H9 (cell line): ENCODE measurements around the gene ANGPTL1. TPM values are rescaled to one million over a fixed set of nuclear protein-coding genes. Genes with fewer than 3 reads are reported as not detected.

Experiments used
- DNase-seq: peaks from one replicate; pipeline ENCODE4 v3.0.0-alpha.2; 2017
- H2AFZ ChIP-seq: one replicate; pipeline ENCODE4 v1.6.1; 2013; ENCODE audit warnings: mild to moderate bottlenecking, low read length, control low read depth, moderate library complexity
- H2AK5ac ChIP-seq: 2 replicates; pipeline ENCODE4 v1.6.1; 2013; ENCODE audit warnings: low read length, control low read depth, mixed read lengths; ENCODE audit not compliant: insufficient read length
- H2BK120ac ChIP-seq: one replicate; pipeline ENCODE4 v1.6.1; 2013; ENCODE audit warnings: low read depth, mild to moderate bottlenecking, low read length, control low read depth, inconsistent platforms; ENCODE audit not compliant: poor library complexity, severe bottlenecking
- H2BK12ac ChIP-seq: 2 replicates; pipeline ENCODE4 v1.6.1; 2013; ENCODE audit warnings: low read length, control low read depth, mixed read lengths, low read depth; ENCODE audit not compliant: insufficient read length
- H2BK15ac ChIP-seq: 2 replicates; pipeline ENCODE4 v1.6.1; 2013; ENCODE audit warnings: low read depth, low read length, control low read depth
- H2BK20ac ChIP-seq: one replicate; pipeline ENCODE4 v1.6.1; 2013; ENCODE audit warnings: low read depth, mild to moderate bottlenecking, low read length, control low read depth, inconsistent platforms; ENCODE audit not compliant: poor library complexity, severe bottlenecking
- H2BK5ac ChIP-seq: 2 replicates; pipeline ENCODE4 v1.6.1; 2013; ENCODE audit warnings: low read length, control low read depth, mixed read lengths; ENCODE audit not compliant: insufficient read length
- H3K14ac ChIP-seq: 2 replicates; pipeline ENCODE4 v1.6.1; 2013; ENCODE audit warnings: low read length, control low read depth; ENCODE audit not compliant: insufficient read depth
- H3K18ac ChIP-seq: 2 replicates; pipeline ENCODE4 v1.6.1; 2013; ENCODE audit warnings: low read depth, mild to moderate bottlenecking, mixed read lengths, low read length, control low read depth; ENCODE audit not compliant: insufficient read length
- H3K23ac ChIP-seq: 2 replicates; pipeline ENCODE4 v1.6.1; 2013; ENCODE audit warnings: low read length, control low read depth, mixed read lengths, low read depth; ENCODE audit not compliant: insufficient read length
- H3K23me2 ChIP-seq: 2 replicates; pipeline ENCODE4 v1.6.1; 2013; ENCODE audit warnings: low read depth, mild to moderate bottlenecking, mixed read lengths, low read length, control low read depth; ENCODE audit not compliant: insufficient read length, poor library complexity, severe bottlenecking
- H3K27ac ChIP-seq: 2 replicates; pipeline ENCODE4 v1.5.1; 2013; ENCODE audit warnings: low read length, control low read depth, mixed read lengths, low read depth; ENCODE audit not compliant: insufficient read length
- H3K27me3 ChIP-seq: 2 replicates; pipeline ENCODE4 v1.6.1; 2013; ENCODE audit warnings: low read length, control low read depth, inconsistent platforms; ENCODE audit not compliant: insufficient read depth
- H3K4ac ChIP-seq: 2 replicates; pipeline ENCODE4 v1.6.1; 2013; ENCODE audit warnings: low read depth, mild to moderate bottlenecking, control low read depth, inconsistent platforms, low read length, moderate library complexity
- H3K4me1 ChIP-seq: 2 replicates; pipeline ENCODE4 v1.6.1; 2013; ENCODE audit warnings: low read length, control low read depth, inconsistent platforms; ENCODE audit not compliant: insufficient read depth
- H3K4me2 ChIP-seq: 2 replicates; pipeline ENCODE4 v1.6.1; 2013; ENCODE audit warnings: low read length, control low read depth, mixed read lengths; ENCODE audit not compliant: insufficient read length, insufficient read depth
- H3K56ac ChIP-seq: 2 replicates; pipeline ENCODE4 v1.6.1; 2013; ENCODE audit warnings: low read depth, mild to moderate bottlenecking, mixed read lengths, low read length, control low read depth; ENCODE audit not compliant: insufficient read length
- H3K79me1 ChIP-seq: 2 replicates; pipeline ENCODE4 v1.6.1; 2013; ENCODE audit warnings: low read depth, mild to moderate bottlenecking, moderate library complexity, low read length, control low read depth, inconsistent platforms; ENCODE audit not compliant: insufficient read depth, poor library complexity, severe bottlenecking
- H3K79me2 ChIP-seq: 2 replicates; pipeline ENCODE4 v1.6.1; 2013; ENCODE audit warnings: low read length, control low read depth, inconsistent platforms; ENCODE audit not compliant: insufficient read depth
- H3K9ac ChIP-seq: 2 replicates; pipeline ENCODE4 v1.6.1; 2013; ENCODE audit warnings: low read length, control low read depth, mixed read lengths; ENCODE audit not compliant: insufficient read length; ENCODE audit errors: extremely low read depth
- H3K9me3 ChIP-seq: one replicate; pipeline ENCODE4 v1.6.1; 2013; ENCODE audit warnings: low read depth, low read length, inconsistent platforms; ENCODE audit not compliant: control insufficient read depth
- H3T11ph ChIP-seq: one replicate; pipeline ENCODE4 v1.6.1; 2013; ENCODE audit warnings: mild to moderate bottlenecking, low read length, control low read depth, inconsistent platforms
- H4K20me1 ChIP-seq: one replicate; pipeline ENCODE4 v1.6.1; 2013; ENCODE audit not compliant: control insufficient read depth, insufficient read length, insufficient read depth
- H4K5ac ChIP-seq: 2 replicates; pipeline ENCODE4 v1.6.1; 2013; ENCODE audit warnings: low read depth, mild to moderate bottlenecking, mixed read lengths, low read length, control low read depth; ENCODE audit not compliant: insufficient read length
- H4K8ac ChIP-seq: replicated peaks from 2 replicates; pipeline ENCODE4 v1.6.1; 2013; ENCODE audit warnings: low read length, control low read depth, mixed read lengths, low read depth; ENCODE audit not compliant: insufficient read length
- H4K91ac ChIP-seq: 2 replicates; pipeline ENCODE4 v1.6.1; 2013; ENCODE audit warnings: low read depth, mild to moderate bottlenecking, moderate library complexity, mixed read lengths, low read length, control low read depth; ENCODE audit not compliant: insufficient read length
- H3K27ac Mint-ChIP-seq, 3 experiments: 2 replicates in 2 of 3; 3 replicates in 1 of 3; pipeline ENCODE4 v1.8.0; 2020 to 2021; ENCODE audit warnings: mixed read lengths in 3 of 3, mild to moderate bottlenecking in 1 of 3, moderate library complexity in 1 of 3
- H3K27me3 Mint-ChIP-seq: 2 replicates; pipeline ENCODE4 v1.8.0; 2021; ENCODE audit warnings: low read depth, mild to moderate bottlenecking, moderate library complexity, mixed read lengths
- H3K36me3 Mint-ChIP-seq, 3 experiments: 2 replicates in 2 of 3; 3 replicates in 1 of 3; pipeline ENCODE4 v1.8.0; 2020 to 2021; ENCODE audit warnings: low read depth in 3 of 3, mixed read lengths in 3 of 3; ENCODE audit not compliant: insufficient read depth in 1 of 3
- H3K4me1 Mint-ChIP-seq, 2 experiments: 2 replicates each; pipeline ENCODE4 v1.8.0; 2020; ENCODE audit warnings: mixed read lengths in 2 of 2
- H3K4me3 Mint-ChIP-seq, 2 experiments: 2 replicates in 1 of 2; 3 replicates in 1 of 2; pipeline ENCODE4 v1.8.0; 2020 to 2021; ENCODE audit warnings: mild to moderate bottlenecking in 2 of 2, mixed read lengths in 2 of 2, moderate library complexity in 1 of 2
- H3K9me3 Mint-ChIP-seq, 2 experiments: 2 replicates in 1 of 2; 3 replicates in 1 of 2; pipeline ENCODE4 v1.8.0; 2020; ENCODE audit warnings: mild to moderate bottlenecking in 2 of 2, mixed read lengths in 2 of 2, moderate library complexity in 1 of 2
- WGBS: extraction: QIAGEN DNeasy Blood & Tissue Kit; methylation state at CpG from one replicate; pipeline ENCODE4 v1.1.7; 2013; ENCODE audit warnings: missing lambda C conversion rate, low lambda C conversion rate, mixed read lengths; ENCODE audit not compliant: insufficient read length; ENCODE audit errors: extremely low coverage; 5-methylcytosine and 5-hydroxymethylcytosine counted together
- total RNA-seq: library from RNA; stranded (reverse); gene quantifications from 2 replicates; pipeline ENCODE4 v1.2.1, GENCODE V29; 2021
- TF ChIP-seq, protein P1 (sequence below): fragments of 200-600 bp; sonication (generic); conservative IDR thresholded peaks from 3 replicates; pipeline ENCODE4 v1.8.0; 2021; ENCODE audit warnings: antibody characterized with exemption, mild to moderate bottlenecking

Gene ANGPTL1
- total RNA-seq, 1 experiment from 2014 or later: not detected

DNA sequence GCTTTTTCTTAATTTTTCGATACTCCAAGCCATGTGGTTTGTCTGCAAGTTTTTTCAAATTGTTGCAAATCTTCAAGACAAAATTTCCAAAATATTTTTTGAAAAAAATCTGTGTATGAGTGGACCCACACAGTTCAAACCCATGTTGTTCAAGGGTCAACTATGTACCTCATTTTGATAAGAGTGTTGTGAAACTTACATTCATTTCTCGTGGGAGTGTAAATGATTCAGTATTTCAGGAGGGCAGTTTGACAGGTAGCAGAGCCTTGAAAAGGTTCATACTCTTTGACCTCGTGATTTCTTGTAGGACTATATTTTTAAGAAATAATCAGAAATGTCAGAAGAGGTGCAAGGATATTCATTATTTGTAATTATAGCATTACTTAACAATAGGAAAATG, 68.0 kb downstream of the ANGPTL1 start:
- no peak overlapping the region for H3K27ac Mint-ChIP-seq
- no peak overlapping the region for H3K14ac ChIP-seq
- H3K4me2 ChIP-seq: no peak overlapping the region
- H2BK15ac ChIP-seq: no peak overlapping the region
- DNase-seq: no peak
- H3K4me1 Mint-ChIP-seq: peaks cover 2 to 5% of the 10 kb centered on the region in 2 experiments; a peak in 3 of 4 replicates
- no peak overlapping the region for H3K27ac ChIP-seq
- no peak overlapping the region for H2BK5ac ChIP-seq
- no peaks in the 10 kb centered on the region for H3K9me3 ChIP-seq
- H2BK120ac ChIP-seq: no peak overlapping the region
- no peaks in the 10 kb centered on the region for H3K23me2 ChIP-seq
- H3K27me3 ChIP-seq: no peaks in the 10 kb centered on the region
- no peak overlapping the region for H3K9ac ChIP-seq
- no peak overlapping the region for H3K4ac ChIP-seq
- no CpG with 5 or more reads among the region's 3 CpGs for WGBS
- no peaks in the 10 kb centered on the region for H3K27me3 Mint-ChIP-seq
- peaks cover 2 to 8% (median 6%) of the 10 kb centered on the region in 3 experiments for H3K36me3 Mint-ChIP-seq
- no peak overlapping the region for H3K4me3 Mint-ChIP-seq
- no peak overlapping the region for H3K23ac ChIP-seq
- no peak overlapping the region for H2BK12ac ChIP-seq
- H3K4me1 ChIP-seq: no peaks in the 10 kb centered on the region
- H3K79me2 ChIP-seq: no peaks in the 10 kb centered on the region
- no peak overlapping the region for H4K8ac ChIP-seq
- no peaks in the 10 kb centered on the region for H3K79me1 ChIP-seq
- no peak overlapping the region for H2BK20ac ChIP-seq
- no peak overlapping the region for H3K56ac ChIP-seq
- H3K9me3 Mint-ChIP-seq: no peaks in the 10 kb centered on the region; a peak in 1 of 5 replicates
- TF ChIP-seq, protein P1, sequence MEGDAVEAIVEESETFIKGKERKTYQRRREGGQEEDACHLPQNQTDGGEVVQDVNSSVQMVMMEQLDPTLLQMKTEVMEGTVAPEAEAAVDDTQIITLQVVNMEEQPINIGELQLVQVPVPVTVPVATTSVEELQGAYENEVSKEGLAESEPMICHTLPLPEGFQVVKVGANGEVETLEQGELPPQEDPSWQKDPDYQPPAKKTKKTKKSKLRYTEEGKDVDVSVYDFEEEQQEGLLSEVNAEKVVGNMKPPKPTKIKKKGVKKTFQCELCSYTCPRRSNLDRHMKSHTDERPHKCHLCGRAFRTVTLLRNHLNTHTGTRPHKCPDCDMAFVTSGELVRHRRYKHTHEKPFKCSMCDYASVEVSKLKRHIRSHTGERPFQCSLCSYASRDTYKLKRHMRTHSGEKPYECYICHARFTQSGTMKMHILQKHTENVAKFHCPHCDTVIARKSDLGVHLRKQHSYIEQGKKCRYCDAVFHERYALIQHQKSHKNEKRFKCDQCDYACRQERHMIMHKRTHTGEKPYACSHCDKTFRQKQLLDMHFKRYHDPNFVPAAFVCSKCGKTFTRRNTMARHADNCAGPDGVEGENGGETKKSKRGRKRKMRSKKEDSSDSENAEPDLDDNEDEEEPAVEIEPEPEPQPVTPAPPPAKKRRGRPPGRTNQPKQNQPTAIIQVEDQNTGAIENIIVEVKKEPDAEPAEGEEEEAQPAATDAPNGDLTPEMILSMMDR: no peak
- no peak overlapping the region for H3K18ac ChIP-seq
- no peaks in the 10 kb centered on the region for H4K20me1 ChIP-seq
- no peak overlapping the region for H2AFZ ChIP-seq
- no peak overlapping the region for H4K5ac ChIP-seq
- H2AK5ac ChIP-seq: no peak overlapping the region
- H4K91ac ChIP-seq: no peak overlapping the region
- no peak overlapping the region for H3T11ph ChIP-seq

Other genes with a start within 250 kb of the ANGPTL1 start
- gene RALGPS2, start 145.8 kb downstream of the ANGPTL1 start, total RNA-seq: 32.6 and 34.1 TPM in 2 replicates
- 32.8 and 35.4 TPM in 2 replicates for gene FAM20B, start 154.8 kb upstream of the ANGPTL1 start, total RNA-seq
- gene TOR3A, start 211.0 kb upstream of the ANGPTL1 start, total RNA-seq: 25.6 and 27.3 TPM in 2 replicates